Left lung (tissue), 10 donors: ENCODE measurements around the gene CD83. TPM values are rescaled to one million over a fixed set of nuclear protein-coding genes. Genes with fewer than 3 reads are reported as not detected.

Source experiments
- ATAC-seq: fragments of 200-7000 bp; cut with Tn5 transposase; one replicate; pipeline ENCODE4 v1.9.1; 2020; ENCODE audit warnings: moderate library complexity
- DNase-seq, 4 donors: peaks; one replicate each; pipeline ENCODE4 v3.0.0-alpha.2; 2013 to 2020
- H3K27ac ChIP-seq, 2 donors: fragments of 200-600 bp; sonication (generic) in 1 of 2; one replicate each; pipeline versions ENCODE4 v1.5.0 to v1.8.0; 2020 to 2021
- H3K27me3 ChIP-seq, 2 donors: fragments of 200-600 bp; sonication (generic) in 1 of 2; one replicate each; pipeline versions ENCODE4 v1.5.0 to v1.8.0; 2020 to 2021
- H3K36me3 ChIP-seq, 2 donors: fragments of 200-600 bp; sonication (generic) in 1 of 2; one replicate each; pipeline versions ENCODE4 v1.5.0 to v1.8.0; 2020 to 2021
- H3K4me1 ChIP-seq, 2 donors: fragments of 200-600 bp; one replicate each; pipeline ENCODE4 v1.8.0; 2021
- H3K4me3 ChIP-seq, 2 donors: fragments of 200-600 bp; sonication (generic) in 1 of 2; one replicate each; pipeline versions ENCODE4 v1.5.0 to v1.8.0; 2020 to 2021; ENCODE audit warnings: mild to moderate bottlenecking in 1 of 2
- H3K9me3 ChIP-seq, 2 donors: fragments of 200-600 bp; sonication (generic) in 1 of 2; one replicate each; pipeline versions ENCODE4 v1.5.0 to v1.8.0; 2020 to 2021
- intact Hi-C, 2 donors: fragments of 100-400 bp; cut with DNase I; formaldehyde crosslinking; loops; one replicate each; pipeline versions ENCODE4 v1.11.2 to v1.14.2; 2022
- polyA plus RNA-seq, 6 donors: library from polyadenylated mRNA; unstranded; fragments of 120-200 nt; gene quantifications; one replicate each; pipeline ENCODE4 v1.2.1, GENCODE V29; 2013; ENCODE audit not compliant: insufficient read length in 6 of 6
- total RNA-seq, 2 donors: library from RNA; stranded (reverse); fragmentation: NEBNext Ultra II Directional; extraction: Animal tissue kit (Norgen Biotek cat#: 25700); gene quantifications; one replicate each; pipeline ENCODE4 v1.2.1, GENCODE V29; 2021
- TF ChIP-seq, protein P1 (sequence below), 2 donors: fragments of 200-600 bp; sonication (generic) in 1 of 2; IDR thresholded peaks; one replicate each; pipeline versions ENCODE4 v1.5.0 to v1.8.0; 2021; ENCODE audit warnings: antibody characterized with exemption in 2 of 2
- donor health status: DM: no; HTN: yes; CAD: no.
- donor health status: DM: no; HTN: no; CAD: no.

CD83 gene
- total and polyA plus RNA-seq, 8 donors, result 13.9 to 22.1 (median 17.8) TPM

DNA sequence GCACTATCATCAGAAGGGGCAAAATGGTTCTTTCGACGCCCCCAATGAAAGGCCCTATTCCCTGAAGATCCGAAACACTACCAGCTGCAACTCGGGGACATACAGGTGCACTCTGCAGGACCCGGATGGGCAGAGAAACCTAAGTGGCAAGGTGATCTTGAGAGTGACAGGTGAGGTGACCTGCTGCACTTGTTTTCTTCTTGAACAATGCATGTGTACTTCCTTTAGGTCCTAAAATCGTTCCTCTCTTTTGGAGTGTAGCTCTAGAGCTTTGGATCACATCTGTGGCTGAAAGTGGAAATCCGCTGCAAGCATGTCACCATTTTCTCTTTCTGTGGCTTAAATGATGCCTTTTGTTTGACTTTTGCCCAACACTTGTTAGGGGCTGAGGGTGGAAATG is 14.0 kb downstream of the CD83 start:
- no peak overlapping the region for H3K27ac ChIP-seq
- H3K4me3 ChIP-seq, result no peak overlapping the region
- H3K9me3 ChIP-seq, result no peaks in the 10 kb centered on the region
- peaks cover 0 to 12% of the 10 kb centered on the region in 2 donors for H3K4me1 ChIP-seq
- H3K36me3 ChIP-seq, result peaks cover 0 to 56% of the 10 kb centered on the region in 2 donors
- TF ChIP-seq, protein P1, sequence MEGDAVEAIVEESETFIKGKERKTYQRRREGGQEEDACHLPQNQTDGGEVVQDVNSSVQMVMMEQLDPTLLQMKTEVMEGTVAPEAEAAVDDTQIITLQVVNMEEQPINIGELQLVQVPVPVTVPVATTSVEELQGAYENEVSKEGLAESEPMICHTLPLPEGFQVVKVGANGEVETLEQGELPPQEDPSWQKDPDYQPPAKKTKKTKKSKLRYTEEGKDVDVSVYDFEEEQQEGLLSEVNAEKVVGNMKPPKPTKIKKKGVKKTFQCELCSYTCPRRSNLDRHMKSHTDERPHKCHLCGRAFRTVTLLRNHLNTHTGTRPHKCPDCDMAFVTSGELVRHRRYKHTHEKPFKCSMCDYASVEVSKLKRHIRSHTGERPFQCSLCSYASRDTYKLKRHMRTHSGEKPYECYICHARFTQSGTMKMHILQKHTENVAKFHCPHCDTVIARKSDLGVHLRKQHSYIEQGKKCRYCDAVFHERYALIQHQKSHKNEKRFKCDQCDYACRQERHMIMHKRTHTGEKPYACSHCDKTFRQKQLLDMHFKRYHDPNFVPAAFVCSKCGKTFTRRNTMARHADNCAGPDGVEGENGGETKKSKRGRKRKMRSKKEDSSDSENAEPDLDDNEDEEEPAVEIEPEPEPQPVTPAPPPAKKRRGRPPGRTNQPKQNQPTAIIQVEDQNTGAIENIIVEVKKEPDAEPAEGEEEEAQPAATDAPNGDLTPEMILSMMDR (IDR thresholded peaks at IDR 0.05), result no peak
- ATAC-seq, result no peak
- intact Hi-C loops, result no loop called here
- no peak for DNase-seq
- H3K27me3 ChIP-seq, result no peaks in the 10 kb centered on the region

- DNase-seq (no peak), ATAC-seq (no peak)
- TF ChIP-seq, protein P1 (IDR thresholded peaks at IDR 0.05), result no peak
- H3K36me3 ChIP-seq, result peaks cover 0 to 56% of the 10 kb centered on the region in 2 donors
- no peaks in the 10 kb centered on the region for H3K9me3 ChIP-seq
- H3K4me1 ChIP-seq, result peaks cover 0 to 12% of the 10 kb centered on the region in 2 donors
- intact Hi-C loops, result no loop called here
- no peak overlapping the region for H3K27ac ChIP-seq
- no peaks in the 10 kb centered on the region for H3K27me3 ChIP-seq
- no peak overlapping the region for H3K4me3 ChIP-seq
Observed at GRCh38 chr6:14132244-14132920, 14.8 kb downstream of the CD83 start.

- Histone ChIP-seq H3K36me3 (peaks cover 0 to 56% of the 10 kb centered on the region in 2 donors), H3K27ac (no peak overlapping the region), H3K4me3 (no peak overlapping the region), H3K27me3 (no peaks in the 10 kb centered on the region), H3K9me3 (no peaks in the 10 kb centered on the region), H3K4me1 (peaks cover 0 to 12% of the 10 kb centered on the region in 2 donors)
- DNase-seq (no peak), ATAC-seq (no peak)
- intact Hi-C loops, result no loop called here
- TF ChIP-seq, protein P1 (IDR thresholded peaks at IDR 0.05), result no peak
Observed at GRCh38 chr6:14132921-14133275, 15.3 kb downstream of the CD83 start.

- no peaks in the 10 kb centered on the region for H3K27me3 ChIP-seq
- no peak for ATAC-seq
- H3K9me3 ChIP-seq, result no peaks in the 10 kb centered on the region
- H3K4me3 ChIP-seq, result no peak overlapping the region
- H3K36me3 ChIP-seq, result peaks cover 0 to 56% of the 10 kb centered on the region in 2 donors
- no peak overlapping the region for H3K27ac ChIP-seq
- intact Hi-C loops, result no loop called here
- no peak for DNase-seq
- H3K4me1 ChIP-seq, result no peaks in the 10 kb centered on the region
- TF ChIP-seq, protein P1 (IDR thresholded peaks at IDR 0.05), result no peak
Observed at GRCh38 chr6:14134211-14134910, 16.8 kb downstream of the CD83 start.

- Histone ChIP-seq H3K27ac (no peak overlapping the region), H3K27me3 (no peaks in the 10 kb centered on the region), H3K36me3 (peaks cover 0 to 52% of the 10 kb centered on the region in 2 donors), H3K9me3 (no peaks in the 10 kb centered on the region), H3K4me3 (no peak overlapping the region), H3K4me1 (no peaks in the 10 kb centered on the region)
- DNase-seq, result no peak
- TF ChIP-seq, protein P1 (IDR thresholded peaks at IDR 0.05), result no peak
- no peak for ATAC-seq
- intact Hi-C loops, result no loop called here
Observed at GRCh38 chr6:14135893-14136539, 18.4 kb downstream of the CD83 start.
